HepG2 (cell line): ENCODE data around the gene FIBP. TPM values are rescaled to one million over a fixed set of nuclear protein-coding genes. Genes with fewer than 3 reads are reported as not detected.

Source experiments
- CBX1 ChIP-seq: IDR thresholded peaks from one replicate; pipeline ENCODE4 v1.6.1; 2016; ENCODE audit warnings: antibody characterized with exemption, low read depth
- CERS6 ChIP-seq: sonication (generic); formaldehyde crosslinking; IDR thresholded peaks from 2 replicates; pipeline ENCODE4 v1.5.0; 2020; ENCODE audit warnings: missing genetic modification reagents
- CSRNP1 ChIP-seq: sonication (generic); formaldehyde crosslinking; IDR thresholded peaks from 2 replicates; pipeline ENCODE4 v1.8.1; 2023; ENCODE audit warnings: mild to moderate bottlenecking, missing genetic modification reagents
- DR1 ChIP-seq: sonication (generic); formaldehyde crosslinking; IDR thresholded peaks from 2 replicates; pipeline ENCODE4 v1.8.0; 2021; ENCODE audit warnings: mild to moderate bottlenecking, missing genetic modification reagents, inconsistent platforms
- EEA1 ChIP-seq: sonication (generic); formaldehyde crosslinking; IDR thresholded peaks from 2 replicates; pipeline ENCODE4 v1.5.1; 2020; ENCODE audit warnings: mild to moderate bottlenecking, missing genetic modification reagents, borderline replicate concordance
- EHMT2 ChIP-seq: fragments of 200-600 bp; sonication (generic); IDR thresholded peaks from 2 replicates; pipeline ENCODE4 v1.7.0; 2017; ENCODE audit warnings: antibody characterized with exemption, low read depth, low read length, borderline replicate concordance
- GLMP ChIP-seq: sonication (generic); formaldehyde crosslinking; IDR thresholded peaks from 2 replicates; pipeline ENCODE4 v1.9.0; 2021; ENCODE audit warnings: missing genetic modification reagents, mild to moderate bottlenecking, borderline replicate concordance
- JUN ChIP-seq: sonication (generic); formaldehyde crosslinking; IDR thresholded peaks from 2 replicates; pipeline ENCODE4 v1.4.0; 2020; ENCODE audit warnings: mild to moderate bottlenecking, missing genetic modification reagents
- KAT8 ChIP-seq: IDR thresholded peaks from 2 replicates; pipeline ENCODE4 v1.6.1; 2016; ENCODE audit warnings: missing genetic modification reagents, missing compliant biosample characterization
- KDM1A ChIP-seq: IDR thresholded peaks from 2 replicates; pipeline ENCODE4 v1.6.1; 2016; ENCODE audit warnings: missing compliant biosample characterization
- PPARG ChIP-seq: conservative IDR thresholded peaks from 2 replicates; pipeline ENCODE4 v1.6.1; 2016; ENCODE audit warnings: missing biosample characterization, missing genetic modification reagents
- SATB2 ChIP-seq: sonication (generic); formaldehyde crosslinking; IDR thresholded peaks from 2 replicates; pipeline ENCODE4 v1.5.0; 2020; ENCODE audit warnings: missing genetic modification reagents
- SNRNP70 ChIP-seq: fragments of 200-400 bp; formaldehyde crosslinking; IDR thresholded peaks from 2 replicates; pipeline ENCODE4 v1.6.1; 2017; ENCODE audit warnings: mild to moderate bottlenecking, low read depth, low read length, moderate library complexity
- TAF1 ChIP-seq: sonication (generic); formaldehyde crosslinking; IDR thresholded peaks from 2 replicates; pipeline ENCODE4 v1.4.0; 2020; ENCODE audit warnings: missing genetic modification reagents
- ZC3H13 ChIP-seq: sonication (generic); formaldehyde crosslinking; IDR thresholded peaks from 2 replicates; pipeline ENCODE4 v1.8.1; 2023; ENCODE audit warnings: mild to moderate bottlenecking, missing genetic modification reagents, moderate library complexity
- ZNF329 ChIP-seq: sonication (generic); formaldehyde crosslinking; IDR thresholded peaks from 2 replicates; pipeline ENCODE4 v1.9.0; 2021; ENCODE audit warnings: low read depth, mild to moderate bottlenecking, missing genetic modification reagents
- ZNF441 ChIP-seq: sonication (generic); formaldehyde crosslinking; IDR thresholded peaks from 2 replicates; pipeline ENCODE4 v1.7.0; 2021; ENCODE audit warnings: missing genetic modification reagents, borderline replicate concordance
- ZNF484 ChIP-seq: sonication (generic); formaldehyde crosslinking; IDR thresholded peaks from 2 replicates; pipeline ENCODE4 v1.5.1; 2020; ENCODE audit warnings: mild to moderate bottlenecking, low read depth, missing genetic modification reagents, borderline replicate concordance
- ZNF761 ChIP-seq: sonication (generic); formaldehyde crosslinking; conservative IDR thresholded peaks from 2 replicates; pipeline ENCODE4 v1.4.0; 2020; ENCODE audit warnings: mild to moderate bottlenecking, missing genetic modification reagents
- ZNF816 ChIP-seq: sonication (generic); formaldehyde crosslinking; IDR thresholded peaks from 2 replicates; pipeline ENCODE4 v1.8.0; 2022; ENCODE audit warnings: missing genetic modification reagents, mild to moderate bottlenecking, borderline replicate concordance
- polyA plus RNA-seq, 8 experiments: library from polyadenylated mRNA; depleted of rRNA in 3 of 8; stranded (reverse) in 7 of 8; unstranded in 1 of 8; fragments of >200 nt; fragmentation: Illumina TruSeq in 4 of 8; extraction: Trizol in 4 of 8; gene quantifications; 2 replicates each; pipeline versions ENCODE4 v1.2.1 to v1.2.3, GENCODE V29; 2011 to 2016; ENCODE audit warnings: low read depth in 4 of 8, missing spikeins in 1 of 8, mixed read lengths in 1 of 8; ENCODE audit not compliant: insufficient read depth in 1 of 8
- total RNA-seq, 5 experiments: library from RNA; depleted of rRNA; stranded (reverse); fragments of >200 nt; fragmentation: Illumina TruSeq; extraction: Trizol; gene quantifications; 2 replicates each; pipeline ENCODE4 v1.2.3, GENCODE V29; 2016; ENCODE audit warnings: low read depth in 1 of 5
- TF ChIP-seq, protein P1 (sequence below): sonication (generic); formaldehyde crosslinking; IDR thresholded peaks from 2 replicates; pipeline ENCODE4 v1.4.0; 2020; ENCODE audit warnings: mild to moderate bottlenecking, missing genetic modification reagents
- TF ChIP-seq, protein P2 (sequence below): sonication (generic); formaldehyde crosslinking; IDR thresholded peaks from 2 replicates; pipeline ENCODE4 v1.5.0; 2020; ENCODE audit warnings: missing genetic modification reagents, mild to moderate bottlenecking, borderline replicate concordance

Gene FIBP
- total and polyA plus RNA-seq, 2 of the 13 experiments (the other 11 are each of a cell fraction or from before 2014, with no cell fraction given): 42.9 to 62.1 TPM

GRCh38 chr11:65873318-65874156 is 14.7 kb downstream of the FIBP start (continued):
- peak; percentile 48 for TF ChIP-seq KAT8 (CRISPR knock-in tag)
- no peak for TF ChIP-seq ZNF761 (CRISPR knock-in tag)
- TF ChIP-seq SNRNP70: no peak
- TF ChIP-seq ZNF816 (CRISPR knock-in tag): peak; percentile 82
- peak; percentile 42; the same call in 1 of the 2 replicates for TF ChIP-seq TAF1 (CRISPR knock-in tag)
- no peak for TF ChIP-seq ZNF484 (CRISPR knock-in tag)
- peak; percentile 70; the same call in 1 of the 2 replicates for TF ChIP-seq CSRNP1
- TF ChIP-seq KDM1A (CRISPR knock-in tag): peak; percentile 21; the same call in 1 of the 2 replicates
- TF ChIP-seq CBX1: no peak
- TF ChIP-seq JUN (CRISPR knock-in tag): no peak
- TF ChIP-seq, protein P1, sequence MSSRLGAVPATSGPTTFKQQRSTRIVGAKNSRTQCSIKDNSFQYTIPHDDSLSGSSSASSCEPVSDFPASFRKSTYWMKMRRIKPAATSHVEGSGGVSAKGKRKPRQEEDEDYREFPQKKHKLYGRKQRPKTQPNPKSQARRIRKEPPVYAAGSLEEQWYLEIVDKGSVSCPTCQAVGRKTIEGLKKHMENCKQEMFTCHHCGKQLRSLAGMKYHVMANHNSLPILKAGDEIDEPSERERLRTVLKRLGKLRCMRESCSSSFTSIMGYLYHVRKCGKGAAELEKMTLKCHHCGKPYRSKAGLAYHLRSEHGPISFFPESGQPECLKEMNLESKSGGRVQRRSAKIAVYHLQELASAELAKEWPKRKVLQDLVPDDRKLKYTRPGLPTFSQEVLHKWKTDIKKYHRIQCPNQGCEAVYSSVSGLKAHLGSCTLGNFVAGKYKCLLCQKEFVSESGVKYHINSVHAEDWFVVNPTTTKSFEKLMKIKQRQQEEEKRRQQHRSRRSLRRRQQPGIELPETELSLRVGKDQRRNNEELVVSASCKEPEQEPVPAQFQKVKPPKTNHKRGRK (CRISPR knock-in tag): no peak
- TF ChIP-seq ZNF441 (CRISPR knock-in tag): 0 out of 2 replicates have a peak, but pooled peaks have one; percentile 22
- TF ChIP-seq ZC3H13 (CRISPR knock-in tag): peak; percentile 57
- TF ChIP-seq, protein P2, sequence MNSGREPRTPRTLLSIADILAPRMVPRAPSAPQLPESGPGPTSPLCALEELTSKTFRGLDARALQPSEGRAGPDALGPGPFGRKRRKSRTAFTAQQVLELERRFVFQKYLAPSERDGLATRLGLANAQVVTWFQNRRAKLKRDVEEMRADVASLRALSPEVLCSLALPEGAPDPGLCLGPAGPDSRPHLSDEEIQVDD (CRISPR knock-in tag): 0 out of 2 replicates have a peak, but pooled peaks have one; percentile 9
- peak; percentile 67; the same call in 1 of the 2 replicates for TF ChIP-seq EEA1 (CRISPR knock-in tag)
- TF ChIP-seq CERS6: no peak
- peak; percentile 57; the same call in 1 of the 2 replicates for TF ChIP-seq ZNF329 (CRISPR knock-in tag)
- TF ChIP-seq EHMT2: no peak
- TF ChIP-seq PPARG (CRISPR knock-in tag): peak; percentile 36; the same call in 1 of the 2 replicates
- no peak for TF ChIP-seq GLMP (CRISPR knock-in tag)
- no peak for TF ChIP-seq DR1 (CRISPR knock-in tag)
- no peak for TF ChIP-seq SATB2 (CRISPR knock-in tag)
